HFFc6 (cell line): ENCODE data around the gene CCT2. TPM values are rescaled to one million over a fixed set of nuclear protein-coding genes. Genes with fewer than 3 reads are reported as not detected.
A peak's percentile ranks its signal among the peaks of the same experiment; 100 is the strongest.

Experiments
- DNase-seq: peaks from one replicate; pipeline ENCODE4 v3.0.0-alpha.2; 2018
- H3K27ac Mint-ChIP-seq: 2 replicates; pipeline ENCODE4 v1.8.0; 2020; ENCODE audit warnings: mild to moderate bottlenecking, mixed read lengths
- H3K27me3 Mint-ChIP-seq: 2 replicates; pipeline ENCODE4 v1.8.0; 2021; ENCODE audit warnings: mild to moderate bottlenecking, moderate library complexity, mixed read lengths; ENCODE audit not compliant: insufficient read depth
- H3K36me3 Mint-ChIP-seq: 2 replicates; pipeline ENCODE4 v1.8.0; 2021; ENCODE audit warnings: low read depth, mixed read lengths
- H3K4me1 Mint-ChIP-seq: 2 replicates; pipeline ENCODE4 v1.8.0; 2020; ENCODE audit warnings: low read depth, mixed read lengths
- H3K4me3 Mint-ChIP-seq: 2 replicates; pipeline ENCODE4 v1.8.0; 2020; ENCODE audit warnings: mild to moderate bottlenecking, moderate library complexity, mixed read lengths
- H3K9me3 Mint-ChIP-seq: 2 replicates; pipeline ENCODE4 v1.8.0; 2020; ENCODE audit warnings: mild to moderate bottlenecking, mixed read lengths
- CTCF ChIP-seq: fragments of 200-600 bp; sonication (generic); IDR thresholded peaks from 2 replicates; pipeline ENCODE4 v1.5.0; 2021; ENCODE audit warnings: antibody characterized with exemption, mild to moderate bottlenecking
- total RNA-seq, 6 experiments: library from RNA; stranded (reverse); fragmentation: NEBNext Ultra II Directional; extraction: Animal tissue kit (Norgen Biotek cat#: 25700); gene quantifications; 2 replicates in 1 of 6; 3 replicates in 5 of 6; pipeline ENCODE4 v1.2.3, GENCODE V29; 2021

The CCT2 gene
- total RNA-seq, 6 experiments from 2014 or later: 229 to 305 (median 232) TPM

DNA sequence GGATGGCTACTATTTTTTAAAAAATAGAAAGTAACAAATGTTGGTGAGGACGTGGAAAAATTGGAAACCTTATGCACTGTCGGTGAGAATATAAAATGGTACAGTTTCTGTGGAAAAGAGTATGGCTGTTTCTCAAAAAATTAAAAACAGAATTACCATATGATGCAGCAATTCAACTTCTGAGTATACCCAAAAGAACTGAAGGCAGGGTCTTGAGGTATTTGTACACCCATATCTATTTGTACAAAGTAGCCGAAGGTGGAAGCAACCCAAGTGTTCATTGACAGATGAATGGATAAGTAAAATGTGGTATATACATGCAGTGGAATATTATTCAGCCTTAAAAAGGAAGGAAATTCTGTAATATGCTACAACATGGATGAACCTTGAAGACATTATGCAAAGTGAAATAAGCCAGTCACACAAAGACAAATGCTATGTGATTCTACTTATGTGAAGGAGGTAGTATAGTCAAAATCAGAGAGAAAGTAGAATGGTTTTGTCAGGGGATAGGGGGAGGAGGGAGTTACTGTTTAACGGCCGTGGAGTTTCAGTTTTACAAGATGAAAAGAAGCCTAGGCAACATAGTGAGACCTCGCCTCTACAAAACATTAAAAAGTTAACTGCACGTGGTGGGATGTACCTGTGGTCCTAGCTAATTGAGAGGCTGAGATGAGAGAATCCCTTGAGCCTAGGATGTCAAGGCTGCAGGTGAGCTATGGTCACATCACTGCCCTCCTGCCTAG is 38.4 kb upstream of the CCT2 start:
- Mint-ChIP-seq H3K4me3 (no peak overlapping the region), H3K9me3 (peaks cover 18% of the 10 kb centered on the region), H3K27ac (no peak overlapping the region), H3K36me3 (peaks cover 41% of the 10 kb centered on the region), H3K4me1 (no peaks in the 10 kb centered on the region), H3K27me3 (no peaks in the 10 kb centered on the region)
- no peak for DNase-seq
- TF ChIP-seq CTCF: no peak

DNA sequence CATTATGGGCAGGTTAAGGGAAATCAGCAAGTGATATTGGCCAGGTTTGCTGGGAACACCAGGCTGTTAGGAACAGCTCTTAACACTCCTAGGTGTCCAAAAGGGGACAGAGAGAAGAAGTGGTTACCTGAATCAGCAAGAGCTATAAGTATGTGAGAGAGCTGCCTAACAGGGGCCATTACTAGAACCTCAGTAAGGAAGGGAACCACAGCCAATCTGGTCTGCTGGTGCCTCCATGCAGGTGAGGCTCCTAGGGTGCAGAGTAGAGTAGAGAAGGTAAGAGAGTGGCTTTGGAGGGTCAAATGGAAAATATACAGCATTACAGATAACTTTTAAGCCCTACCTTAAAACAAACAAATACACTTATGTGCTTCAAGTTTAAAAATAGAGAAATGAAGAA is 36.6 kb upstream of the CCT2 start:
- Mint-ChIP-seq H3K4me3 (no peak overlapping the region), H3K27ac (no peak overlapping the region), H3K4me1 (peaks cover 6% of the 10 kb centered on the region), H3K9me3 (peaks cover 12% of the 10 kb centered on the region), H3K36me3 (peaks cover 35% of the 10 kb centered on the region), H3K27me3 (peaks cover 2% of the 10 kb centered on the region; the same call in 1 of the 2 replicates)
- no peak for TF ChIP-seq CTCF
- DNase-seq: no peak

DNA sequence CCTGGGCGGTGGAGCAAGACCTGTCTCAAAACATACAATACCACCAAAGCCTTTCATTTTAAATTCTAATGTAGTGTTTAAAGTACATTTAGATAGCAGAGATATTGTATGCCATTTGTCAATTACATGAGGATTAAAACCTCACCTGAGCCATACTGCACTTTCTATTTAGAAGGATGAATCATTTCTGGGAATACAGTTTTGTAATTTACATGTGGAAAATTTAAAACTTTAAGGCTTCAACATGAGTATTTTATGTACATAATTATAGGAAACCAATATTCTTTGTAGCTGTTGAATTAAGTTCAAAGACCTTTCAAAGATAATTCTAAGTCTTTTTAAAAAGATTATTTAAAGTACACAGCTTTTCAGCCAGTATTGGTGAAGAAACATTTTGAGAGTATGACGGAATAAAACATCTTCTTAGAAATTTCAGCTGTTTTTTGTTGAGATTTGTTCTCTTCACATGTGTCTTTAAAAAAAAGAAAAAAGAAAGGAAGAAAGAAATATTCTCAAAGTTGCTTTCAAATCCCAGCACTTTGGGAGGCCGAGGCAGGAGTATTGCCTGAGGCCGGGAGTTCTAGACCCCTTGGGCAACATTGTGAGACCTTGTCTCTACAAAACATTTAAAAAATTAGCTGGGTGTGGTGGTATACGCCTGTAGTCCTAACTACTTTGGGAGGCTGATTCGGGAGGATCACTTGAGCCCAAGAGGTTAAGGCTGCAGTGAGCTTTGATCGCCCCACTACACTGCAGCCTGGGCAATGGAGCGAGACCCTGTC is 34.5 kb upstream of the CCT2 start:
- peaks cover 18% of the 10 kb centered on the region; the same call in 1 of the 2 replicates for H3K36me3 Mint-ChIP-seq
- peaks cover 2% of the 10 kb centered on the region; the same call in 1 of the 2 replicates for H3K27me3 Mint-ChIP-seq
- H3K4me3 Mint-ChIP-seq: no peak overlapping the region
- no peak overlapping the region for H3K27ac Mint-ChIP-seq
- H3K4me1 Mint-ChIP-seq: peaks cover 26% of the 10 kb centered on the region
- TF ChIP-seq CTCF: no peak
- no peaks in the 10 kb centered on the region for H3K9me3 Mint-ChIP-seq
- DNase-seq: no peak

- peak; percentile 41 for DNase-seq
- H3K4me3 Mint-ChIP-seq: no peak overlapping the region
- peaks cover 2% of the 10 kb centered on the region; the same call in 1 of the 2 replicates for H3K27me3 Mint-ChIP-seq
- TF ChIP-seq CTCF: no peak
- peaks cover 22% of the 10 kb centered on the region for H3K36me3 Mint-ChIP-seq
- H3K9me3 Mint-ChIP-seq: no peaks in the 10 kb centered on the region
- peaks cover 53% of the 10 kb centered on the region for H3K4me1 Mint-ChIP-seq
- peak overlapping the region; percentile 94 for H3K27ac Mint-ChIP-seq
These were observed 31.5 kb upstream of the CCT2 start for GRCh38 chr12:69553628-69554248.

- Mint-ChIP-seq H3K4me1 (peaks cover 54% of the 10 kb centered on the region), H3K27me3 (peaks cover 2% of the 10 kb centered on the region; the same call in 1 of the 2 replicates), H3K36me3 (peaks cover 22% of the 10 kb centered on the region), H3K27ac (peak overlapping the region; percentile 94), H3K9me3 (no peaks in the 10 kb centered on the region), H3K4me3 (peak overlapping the region; percentile 74)
- no peak for TF ChIP-seq CTCF
- peak; percentile 96 for DNase-seq
These were observed 29.8 kb upstream of the CCT2 start for GRCh38 chr12:69555461-69555860.
